ENCODE measurements around the gene DCTN3. TPM values are rescaled to one million over a fixed set of nuclear protein-coding genes. Genes with fewer than 3 reads are reported as not detected.

The DCTN3 gene
- total and polyA plus RNA-seq, 2 experiments from 2014 or later: 79.8 to 172 TPM

GRCh38 chr9:34601937-34602573, 18.2 kb downstream of the DCTN3 start:
- Histone ChIP-seq H3K4me1 (ENCODE audit: low read depth) (peaks cover 12% of the 10 kb centered on the region), H3K36me3 (no peaks in the 10 kb centered on the region), H3K9me3 (ENCODE audit: low read depth) (no peaks in the 10 kb centered on the region), H3K27ac (no peak overlapping the region), H3K27me3 (no peaks in the 10 kb centered on the region), H3K4me3 (no peak overlapping the region)
- no peak for DNase-seq (ENCODE audit: low read depth in 1 of 2, low spot score in 1 of 2)
- TF ChIP-seq CTCF (IDR thresholded peaks at IDR 0.05; ENCODE audit: low read depth, low read length): no peak

GRCh38 chr9:34600908-34601307, 19.4 kb downstream of the DCTN3 start:
- H3K27me3 ChIP-seq: no peaks in the 10 kb centered on the region
- H3K36me3 ChIP-seq: no peaks in the 10 kb centered on the region
- no peak for DNase-seq (ENCODE audit: low read depth in 1 of 2, low spot score in 1 of 2)
- no peaks in the 10 kb centered on the region for H3K9me3 ChIP-seq (ENCODE audit: low read depth)
- no peak overlapping the region for H3K4me3 ChIP-seq
- peaks cover 12% of the 10 kb centered on the region for H3K4me1 ChIP-seq (ENCODE audit: low read depth)
- TF ChIP-seq CTCF (IDR thresholded peaks at IDR 0.05; ENCODE audit: low read depth, low read length): no peak
- H3K27ac ChIP-seq: no peak overlapping the region

- no peaks in the 10 kb centered on the region for H3K36me3 ChIP-seq
- no peak overlapping the region for H3K4me3 ChIP-seq
- no peak for TF ChIP-seq CTCF (IDR thresholded peaks at IDR 0.05; ENCODE audit: low read depth, low read length)
- H3K4me1 ChIP-seq (ENCODE audit: low read depth): peaks cover 12% of the 10 kb centered on the region
- no peaks in the 10 kb centered on the region for H3K9me3 ChIP-seq (ENCODE audit: low read depth)
- no peak for DNase-seq (ENCODE audit: low read depth in 1 of 2, low spot score in 1 of 2)
- no peak overlapping the region for H3K27ac ChIP-seq
- no peaks in the 10 kb centered on the region for H3K27me3 ChIP-seq
Measured at GRCh38 chr9:34599546-34599945, 20.7 kb downstream of the DCTN3 start.

- Histone ChIP-seq H3K27me3 (peaks cover 37% of the 10 kb centered on the region), H3K4me1 (ENCODE audit: low read depth) (peaks cover 10% of the 10 kb centered on the region), H3K9me3 (ENCODE audit: low read depth) (no peaks in the 10 kb centered on the region), H3K4me3 (no peak overlapping the region), H3K27ac (no peak overlapping the region), H3K36me3 (no peaks in the 10 kb centered on the region)
- no peak for DNase-seq (ENCODE audit: low read depth in 1 of 2, low spot score in 1 of 2)
- TF ChIP-seq CTCF (IDR thresholded peaks at IDR 0.05; ENCODE audit: low read depth, low read length): no peak
Measured at GRCh38 chr9:34594177-34594576, 26.1 kb downstream of the DCTN3 start.

GRCh38 chr9:34592895-34593601, 27.2 kb downstream of the DCTN3 start:
- H3K4me3 ChIP-seq: no peak overlapping the region
- H3K27me3 ChIP-seq: peaks cover 41% of the 10 kb centered on the region
- H3K4me1 ChIP-seq (ENCODE audit: low read depth): peaks cover 4% of the 10 kb centered on the region
- H3K36me3 ChIP-seq: no peaks in the 10 kb centered on the region
- H3K27ac ChIP-seq: no peak overlapping the region
- no peak for TF ChIP-seq CTCF (IDR thresholded peaks at IDR 0.05; ENCODE audit: low read depth, low read length)
- no peaks in the 10 kb centered on the region for H3K9me3 ChIP-seq (ENCODE audit: low read depth)
- DNase-seq (ENCODE audit: low read depth in 1 of 2, low spot score in 1 of 2): no peak
